HG03558 (cell line): Measurements from ENCODE around the gene PLXNA4.
"Not testable (repeated sequence)": the region's sequence is repeated elsewhere in the genome, so short reads cannot be mapped to it uniquely, and the experiment has no call there.

Experiments
- ATAC-seq: cut with Tn5 transposase; IDR thresholded peaks from one replicate; pipeline ENCODE4 v1.9.1; 2021; ENCODE audit warnings: moderate number of reproducible peaks; ENCODE audit not compliant: unreplicated experiment; ENCODE audit errors: extremely low read depth

PLXNA4 gene

GRCh38 chr7:132575982-132576720 lies at the start of gene PLXNA4:
Gene PLXNA4, minus strand, starts transcription at chr7:132576470. Its CDS starts 67,777 bp downstream, at chr7:132508693.
- ATAC-seq: no peak

GRCh38 chr7:132625651-132626050 lies 49.4 kb upstream of the PLXNA4 start:
- no peak for ATAC-seq

GRCh38 chr7:132622081-132622480 lies 45.8 kb upstream of the PLXNA4 start:
- no peak for ATAC-seq

- no peak for ATAC-seq
Measured at GRCh38 chr7:132619967-132620366, 43.7 kb upstream of the PLXNA4 start.

GRCh38 chr7:132618956-132619305 lies 42.7 kb upstream of the PLXNA4 start:
- ATAC-seq: no peak

GRCh38 chr7:132618271-132618955 lies 42.1 kb upstream of the PLXNA4 start:
- no peak for ATAC-seq

- no peak for ATAC-seq
Measured at GRCh38 chr7:132614428-132615318, 38.4 kb upstream of the PLXNA4 start.

- no peak for ATAC-seq
Measured at GRCh38 chr7:132613737-132614136, 37.5 kb upstream of the PLXNA4 start.

- no peak for ATAC-seq
Measured at GRCh38 chr7:132610995-132611394, 34.7 kb upstream of the PLXNA4 start.

- no peak for ATAC-seq
Measured at GRCh38 chr7:132609906-132610520, 33.7 kb upstream of the PLXNA4 start.

GRCh38 chr7:132609222-132609621 lies 33.0 kb upstream of the PLXNA4 start:
- no peak for ATAC-seq

- ATAC-seq: no peak
Measured at GRCh38 chr7:132608523-132608922, 32.3 kb upstream of the PLXNA4 start.

GRCh38 chr7:132607656-132608055 lies 31.4 kb upstream of the PLXNA4 start:
- ATAC-seq: no peak

- ATAC-seq: no peak
Measured at GRCh38 chr7:132604121-132604520, 27.9 kb upstream of the PLXNA4 start.

- ATAC-seq: no peak
Measured at GRCh38 chr7:132603220-132603833, 27.1 kb upstream of the PLXNA4 start.

- no peak for ATAC-seq
Measured at GRCh38 chr7:132601783-132602182, 25.5 kb upstream of the PLXNA4 start.

- no peak for ATAC-seq
Measured at GRCh38 chr7:132596588-132596987, 20.3 kb upstream of the PLXNA4 start.

- ATAC-seq: not testable (repeated sequence)
Measured at GRCh38 chr7:132594741-132595140, 18.5 kb upstream of the PLXNA4 start.

GRCh38 chr7:132592936-132593335 lies 16.7 kb upstream of the PLXNA4 start:
- ATAC-seq: no peak
